Astrocyte (in vitro differentiated cells and primary cell): ENCODE results near the gene SSBP2.

Experiments used
- CTCF ChIP-seq: IDR thresholded peaks from 2 replicates; pipeline ENCODE4 v1.5.1; 2011; ENCODE audit warnings: low read depth, mild to moderate bottlenecking, inconsistent platforms, low read length, moderate library complexity; ENCODE audit not compliant: insufficient read depth
- EZH2 ChIP-seq: IDR thresholded peaks from 2 replicates; pipeline ENCODE4 v1.6.1; 2012; ENCODE audit warnings: mild to moderate bottlenecking, low read length, inconsistent platforms; ENCODE audit not compliant: insufficient read depth

GRCh38 chr5:81786991-81787390 is 36.1 kb upstream of the SSBP2 start:
- TF ChIP-seq CTCF (no peak), EZH2 (no peak)
